HG03135 (cell line): ENCODE measurements around the gene ZNF771.

Experiments
- ATAC-seq: cut with Tn5 transposase; IDR thresholded peaks from one replicate; pipeline ENCODE4 v1.9.1; 2021; ENCODE audit warnings: mild to moderate bottlenecking, moderate library complexity; ENCODE audit not compliant: unreplicated experiment

ZNF771 gene

DNA sequence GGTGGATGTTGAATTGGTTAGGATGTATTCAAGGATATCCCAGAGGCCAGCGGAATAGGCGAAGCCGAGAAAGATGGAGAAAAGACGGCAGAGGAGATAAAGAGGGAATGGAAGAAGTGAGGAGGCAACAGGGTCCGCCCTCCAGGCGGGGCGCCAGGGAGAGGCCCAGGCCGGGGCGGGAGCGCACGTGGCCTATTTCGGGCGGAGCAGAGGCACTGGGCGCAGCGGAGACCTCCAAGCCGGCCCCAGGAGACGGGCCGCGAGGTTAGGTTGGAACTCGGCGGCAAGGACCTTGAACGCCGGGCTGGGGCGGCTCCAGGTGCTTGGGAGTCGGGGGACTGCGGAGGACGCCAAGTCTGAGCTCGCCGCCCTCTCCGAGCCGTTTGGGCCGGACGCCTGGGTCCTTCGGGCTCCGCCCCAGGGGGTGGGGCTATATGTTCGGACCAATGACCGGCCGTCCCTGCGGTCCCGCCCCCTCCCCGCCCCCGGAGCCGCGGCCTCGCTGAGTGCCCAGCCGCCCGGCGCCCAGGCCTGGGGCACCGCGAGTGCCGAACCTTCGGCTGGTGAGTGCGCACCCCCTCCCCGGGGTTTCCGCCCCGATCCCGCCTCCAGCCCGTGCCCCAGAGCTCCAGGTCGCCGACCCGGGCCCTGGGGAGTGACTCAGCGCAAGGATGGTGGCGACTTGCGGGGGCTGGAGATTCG is at the start of gene ZNF771:
Gene ZNF771, plus strand, starts transcription at position 505 of the 702 bp plus-strand sequence. CDS start 448 bp downstream, outside the sequence.
- peak; percentile 59 for ATAC-seq

DNA sequence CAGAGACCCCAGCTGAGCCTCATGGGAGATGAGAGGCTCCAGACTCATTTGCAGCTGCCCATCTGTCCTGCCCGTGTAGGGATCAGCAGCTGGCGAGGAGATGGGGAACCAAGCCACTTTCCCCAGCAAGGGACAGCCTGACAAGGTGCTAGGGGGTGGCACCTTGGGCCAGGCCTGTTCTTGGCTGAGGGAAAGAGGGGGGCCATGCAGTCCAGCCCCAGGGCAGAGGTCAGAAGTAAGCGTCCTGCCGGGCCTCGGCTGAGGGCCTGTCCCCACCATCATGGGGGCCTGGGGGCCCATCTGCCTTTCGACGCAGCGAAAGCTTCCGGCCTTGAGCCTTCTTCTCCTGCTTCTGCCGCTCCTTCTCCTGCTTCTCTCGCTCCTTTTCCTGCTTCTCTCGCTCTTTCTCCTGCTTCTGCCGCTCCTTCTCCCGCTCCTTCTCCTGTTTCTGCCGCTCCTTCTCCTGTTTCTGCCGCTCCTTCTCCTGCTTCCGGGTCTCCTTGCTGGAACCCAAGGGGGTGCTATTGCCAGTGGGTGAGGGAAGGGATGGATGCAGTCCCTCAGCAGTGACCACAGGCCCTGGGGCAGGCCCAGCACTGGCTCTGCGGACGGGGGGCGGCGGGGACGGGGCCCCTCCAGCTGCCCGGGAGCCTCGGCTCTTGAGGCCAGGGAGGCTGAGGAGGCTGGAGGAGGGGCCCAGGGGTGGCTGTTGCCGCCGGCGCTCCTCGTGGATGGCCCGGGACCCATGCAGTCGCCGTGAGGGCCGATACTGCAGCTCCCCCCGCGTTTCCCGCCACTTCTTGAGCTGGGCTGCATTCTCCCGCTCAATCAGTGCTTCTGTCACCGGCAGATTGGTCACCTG is 49.5 kb upstream of the ZNF771 start:
- ATAC-seq, result no peak

DNA sequence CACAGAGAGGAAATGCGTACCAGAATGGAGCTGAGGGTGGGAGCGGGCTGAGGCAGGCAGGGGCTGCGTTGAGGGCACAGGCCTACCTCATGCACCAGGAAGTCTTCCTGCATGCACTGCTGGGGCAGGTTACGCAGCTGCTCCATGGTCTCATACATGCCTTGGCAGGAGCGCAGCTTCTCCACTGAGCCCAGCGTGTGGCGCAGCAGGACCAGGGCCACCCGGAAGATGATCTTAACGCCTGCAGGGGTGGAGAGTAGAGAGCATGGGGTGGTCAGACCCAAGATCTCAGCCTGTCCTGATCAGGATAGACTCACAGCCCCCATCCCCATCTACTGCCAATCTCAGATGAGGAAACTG is 48.8 kb upstream of the ZNF771 start:
- no peak for ATAC-seq

DNA sequence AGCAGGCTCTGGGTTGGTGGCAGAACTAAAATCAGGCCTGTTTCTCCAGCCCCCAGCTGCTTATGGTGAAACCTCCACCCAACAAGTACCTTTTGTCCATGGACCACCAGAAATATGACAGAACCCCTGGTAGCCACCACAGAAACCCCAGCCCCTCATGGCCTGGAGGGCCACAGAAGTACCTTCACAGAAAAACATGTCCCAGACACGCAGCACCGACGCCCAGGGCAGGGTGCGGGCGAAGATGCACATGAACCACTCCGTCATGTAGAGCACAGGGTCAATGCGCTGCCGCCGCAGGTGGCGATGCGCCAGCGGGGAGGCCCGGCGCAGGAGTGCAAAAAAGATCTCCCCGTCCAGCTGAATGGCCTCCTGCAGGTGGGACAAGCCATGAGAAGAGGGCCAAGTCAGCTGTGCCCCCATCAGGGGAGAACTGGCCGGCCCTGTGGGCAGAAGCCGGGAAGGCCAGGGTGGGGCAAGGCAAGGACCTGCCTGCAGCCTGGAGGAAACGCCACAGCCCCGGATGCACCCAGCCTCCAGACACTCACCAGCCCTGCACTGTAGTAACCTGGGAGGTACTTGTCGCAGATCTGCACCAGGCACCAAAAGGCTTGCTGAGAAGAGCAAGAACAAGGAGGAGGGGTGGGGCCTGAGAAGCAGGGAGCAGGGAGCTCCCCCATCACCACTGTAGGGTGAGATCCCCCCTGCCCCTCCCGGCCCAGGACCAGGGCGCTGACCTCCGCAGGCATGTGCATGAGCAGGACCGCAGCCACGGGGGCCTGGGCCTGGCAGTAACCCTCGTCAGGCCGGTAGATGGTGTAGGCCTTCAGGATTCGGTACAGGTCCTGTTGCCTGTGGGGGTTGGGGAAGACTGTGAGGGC is 48.2 kb upstream of the ZNF771 start:
- ATAC-seq, result no peak

DNA sequence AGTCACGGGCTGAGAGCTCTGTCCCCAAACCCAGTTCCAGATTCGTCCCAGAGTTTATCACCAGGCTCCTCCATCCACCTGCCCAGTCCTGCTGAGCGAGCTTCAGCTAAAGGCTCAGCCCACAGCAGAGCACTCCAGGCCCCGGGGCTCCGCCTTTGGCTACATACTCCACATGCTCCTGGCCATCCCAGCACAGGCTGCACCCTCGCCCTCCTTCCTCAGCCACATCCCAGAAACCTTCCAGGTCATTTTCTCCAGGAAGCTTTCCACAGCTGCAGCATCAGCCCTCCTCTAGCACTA is 47.6 kb upstream of the ZNF771 start:
- ATAC-seq, result no peak

DNA sequence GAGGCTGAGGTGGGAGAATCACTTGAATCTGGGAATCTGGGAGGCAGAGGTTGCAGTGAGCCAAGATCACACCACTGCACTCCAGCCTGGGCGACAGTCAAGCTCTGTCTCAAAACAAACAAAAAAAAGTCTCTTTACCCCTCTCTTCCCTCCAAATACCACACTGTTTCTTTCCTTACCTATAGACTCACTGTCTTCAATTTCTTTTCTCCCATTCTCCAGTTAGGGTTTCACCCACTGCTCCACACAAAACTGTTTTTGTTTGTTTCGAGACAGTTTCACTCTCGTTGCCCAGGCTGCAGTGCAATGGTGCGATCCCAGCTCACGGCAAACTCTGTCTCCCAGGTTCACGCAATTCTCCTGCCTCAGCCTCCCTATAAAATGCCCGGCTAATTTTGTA is 46.2 kb upstream of the ZNF771 start:
- no peak for ATAC-seq

DNA sequence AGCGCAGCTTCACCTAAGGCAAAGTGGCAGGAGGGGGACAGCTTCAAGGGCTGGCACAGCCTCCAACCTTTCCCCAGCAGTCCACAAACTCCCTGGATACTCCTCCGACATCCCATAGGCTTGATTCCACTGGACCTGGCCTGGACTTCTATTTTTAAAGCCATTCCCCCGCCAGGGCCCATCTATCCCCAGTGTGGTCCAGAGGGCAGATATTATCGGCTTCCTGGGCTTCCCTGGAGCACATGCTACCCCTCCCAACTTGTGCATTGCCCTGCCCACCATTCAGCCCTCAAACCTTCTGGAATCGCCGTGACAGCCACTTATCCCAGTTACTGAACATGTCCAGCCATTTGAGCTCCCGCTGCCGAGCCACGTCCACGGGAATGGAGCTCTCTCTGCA is 42.2 kb upstream of the ZNF771 start:
- ATAC-seq, result no peak

DNA sequence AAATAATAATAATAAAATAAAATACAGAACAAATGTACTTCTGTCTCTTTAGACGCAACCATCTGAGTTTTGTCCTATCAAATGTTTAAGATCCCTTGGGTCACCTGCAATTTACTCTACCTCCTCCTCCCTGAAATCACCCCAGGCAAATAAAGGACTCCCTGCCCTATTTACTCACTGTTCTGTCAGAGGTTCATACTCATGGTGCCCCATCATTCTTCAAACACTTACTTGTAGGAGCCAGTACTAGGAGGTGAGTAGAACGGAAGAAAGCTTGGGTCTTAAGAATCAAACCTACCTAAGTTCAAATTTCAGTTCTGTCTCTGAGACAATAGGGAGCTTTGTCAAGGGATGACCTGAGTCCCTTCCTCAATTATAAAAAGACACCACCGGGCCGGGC is 40.9 kb upstream of the ZNF771 start:
- no peak for ATAC-seq

DNA sequence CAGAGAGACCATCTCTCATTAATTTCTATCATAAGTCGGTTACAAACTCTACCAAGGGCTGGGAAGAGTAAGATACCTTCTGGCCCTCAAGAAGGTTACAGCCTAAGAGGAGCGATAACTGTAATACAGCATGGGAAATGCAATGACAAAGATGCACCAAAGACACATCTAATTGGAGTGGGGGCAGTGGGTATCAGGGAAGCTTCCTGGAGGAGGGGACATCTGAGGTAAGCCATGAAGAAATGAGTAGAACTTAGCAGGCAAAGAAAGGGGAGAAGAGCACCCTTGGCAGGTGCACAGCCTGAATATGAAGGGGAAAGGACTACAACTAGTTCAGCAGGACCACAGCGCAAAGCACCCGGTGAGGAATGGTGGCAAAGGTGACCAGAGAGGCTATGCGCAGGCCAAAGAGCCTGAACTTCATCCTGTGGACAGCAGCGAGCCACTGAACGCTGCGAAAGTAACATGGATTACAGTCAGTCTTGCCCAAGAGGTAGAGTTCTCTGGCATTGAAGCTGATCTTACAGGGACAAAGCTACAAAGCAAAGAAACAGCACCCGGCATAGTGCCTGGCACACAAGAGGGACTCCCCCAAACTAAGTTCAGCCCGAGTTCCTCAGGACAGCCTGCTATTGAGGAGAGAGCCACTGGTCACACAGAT is 39.9 kb upstream of the ZNF771 start:
- no peak for ATAC-seq

DNA sequence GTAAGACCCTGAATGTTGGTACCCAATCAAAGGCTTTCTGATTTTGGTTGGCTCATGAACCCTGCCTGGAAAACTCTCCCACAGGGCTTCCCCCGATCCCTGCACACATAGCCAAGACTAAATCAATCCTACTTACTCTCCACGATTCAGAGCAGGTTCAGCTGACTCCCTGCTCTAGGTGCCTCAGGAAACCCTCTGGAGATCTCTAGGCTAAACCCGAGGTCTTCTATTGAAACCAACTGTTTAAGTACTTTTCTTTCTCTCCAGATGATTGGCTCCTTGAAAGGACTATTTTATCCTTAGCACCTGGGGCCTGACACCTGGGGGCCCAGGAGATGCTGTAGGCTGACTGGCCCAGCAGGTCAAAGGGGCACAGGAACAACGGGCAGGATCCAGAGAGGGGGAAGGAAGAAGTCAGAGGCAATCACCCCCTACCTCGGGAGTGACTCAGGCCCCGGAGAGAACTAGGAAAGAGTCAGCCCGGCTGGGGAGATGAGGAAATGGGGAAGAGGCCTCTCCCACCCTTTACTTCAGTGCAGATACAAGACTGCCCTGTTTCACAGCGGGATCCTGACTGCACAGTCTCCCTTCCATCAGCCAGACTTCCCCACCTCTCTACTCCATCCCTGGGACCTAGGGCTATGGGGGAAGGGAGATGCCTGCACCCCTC is 39.1 kb upstream of the ZNF771 start:
- ATAC-seq, result no peak

DNA sequence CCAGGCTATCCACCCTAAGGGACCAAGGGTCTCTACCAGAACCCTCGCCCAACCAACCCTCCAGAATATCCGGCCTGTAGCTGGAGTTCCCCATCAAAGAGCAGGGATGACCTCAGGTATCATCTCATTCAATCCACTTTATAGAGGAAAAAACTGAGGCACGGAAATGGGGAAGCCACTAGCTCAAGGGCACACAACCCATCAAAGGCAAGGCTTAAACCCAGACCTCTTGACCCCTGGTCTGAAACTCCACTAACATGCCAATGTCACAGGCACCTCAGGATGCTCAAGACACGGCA is 38.7 kb upstream of the ZNF771 start:
- ATAC-seq, result no peak

DNA sequence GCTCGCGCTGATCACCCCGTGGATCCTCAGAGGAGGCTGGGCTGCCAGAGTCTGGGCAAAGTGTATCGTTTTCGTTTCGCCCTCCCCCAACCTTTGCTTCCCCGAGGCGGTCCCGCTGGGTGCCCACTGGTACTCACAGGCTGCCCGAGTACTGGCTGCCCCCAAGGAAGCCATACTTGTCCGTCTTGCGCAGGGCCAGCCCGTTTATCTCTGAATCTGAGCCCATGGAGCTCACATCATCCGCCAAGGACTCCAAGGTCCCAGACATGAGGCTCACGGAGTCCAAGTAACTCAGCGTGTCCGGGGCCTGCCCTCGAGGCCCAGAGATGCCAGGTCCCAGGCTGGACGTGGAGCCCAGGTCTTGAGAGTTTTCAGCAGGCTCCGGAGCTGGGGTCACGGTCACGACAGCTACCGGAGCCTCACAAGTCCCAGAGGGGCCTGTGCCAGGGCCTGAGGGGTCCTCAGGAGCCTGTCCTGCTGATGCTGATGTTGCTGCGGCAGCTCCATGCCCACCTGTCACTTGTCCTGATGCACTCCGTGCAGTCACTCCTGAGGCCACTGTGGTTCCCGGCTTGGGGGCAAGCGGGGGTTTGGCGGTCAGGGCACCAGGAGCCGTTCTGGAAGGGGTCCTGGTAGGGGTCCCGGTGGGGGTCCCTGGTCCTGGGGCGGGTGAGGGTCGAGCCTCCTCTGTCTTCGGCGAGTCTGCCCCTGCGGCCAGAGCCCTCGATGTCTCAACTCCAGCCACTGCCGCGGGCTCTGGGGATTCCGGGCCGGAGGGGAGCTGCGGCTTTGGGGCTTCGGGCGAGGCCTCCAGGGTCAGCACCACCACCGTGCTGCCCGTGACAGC is 38.1 kb upstream of the ZNF771 start:
- no peak for ATAC-seq

DNA sequence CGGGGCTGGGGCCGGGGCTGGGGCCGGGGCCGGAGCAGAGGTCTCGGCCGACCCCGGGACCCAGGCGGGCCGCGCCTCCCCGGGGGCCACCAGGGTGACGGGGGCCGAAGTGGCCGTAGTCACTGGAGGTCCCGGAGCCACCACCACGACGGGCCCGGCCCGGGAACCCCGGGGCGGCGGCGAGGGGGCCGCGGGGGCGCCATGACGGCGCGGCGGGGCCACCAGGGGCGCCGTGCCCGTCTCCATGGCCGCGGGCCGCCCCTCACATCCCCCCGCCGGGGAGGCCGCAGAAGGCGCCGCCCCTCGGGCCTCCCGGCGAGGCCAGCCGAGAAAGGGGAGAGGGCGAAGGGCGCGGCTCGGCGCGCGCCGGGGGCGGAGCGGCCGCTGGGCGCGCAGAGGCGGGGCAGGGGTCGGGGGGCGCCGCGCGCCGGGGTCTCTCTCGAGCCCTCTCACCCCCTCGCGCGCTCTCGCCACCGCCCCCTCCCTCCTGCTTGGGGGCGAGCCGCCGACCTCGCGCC is 37.4 kb upstream of the ZNF771 start:
- ATAC-seq, result peak; percentile 8

DNA sequence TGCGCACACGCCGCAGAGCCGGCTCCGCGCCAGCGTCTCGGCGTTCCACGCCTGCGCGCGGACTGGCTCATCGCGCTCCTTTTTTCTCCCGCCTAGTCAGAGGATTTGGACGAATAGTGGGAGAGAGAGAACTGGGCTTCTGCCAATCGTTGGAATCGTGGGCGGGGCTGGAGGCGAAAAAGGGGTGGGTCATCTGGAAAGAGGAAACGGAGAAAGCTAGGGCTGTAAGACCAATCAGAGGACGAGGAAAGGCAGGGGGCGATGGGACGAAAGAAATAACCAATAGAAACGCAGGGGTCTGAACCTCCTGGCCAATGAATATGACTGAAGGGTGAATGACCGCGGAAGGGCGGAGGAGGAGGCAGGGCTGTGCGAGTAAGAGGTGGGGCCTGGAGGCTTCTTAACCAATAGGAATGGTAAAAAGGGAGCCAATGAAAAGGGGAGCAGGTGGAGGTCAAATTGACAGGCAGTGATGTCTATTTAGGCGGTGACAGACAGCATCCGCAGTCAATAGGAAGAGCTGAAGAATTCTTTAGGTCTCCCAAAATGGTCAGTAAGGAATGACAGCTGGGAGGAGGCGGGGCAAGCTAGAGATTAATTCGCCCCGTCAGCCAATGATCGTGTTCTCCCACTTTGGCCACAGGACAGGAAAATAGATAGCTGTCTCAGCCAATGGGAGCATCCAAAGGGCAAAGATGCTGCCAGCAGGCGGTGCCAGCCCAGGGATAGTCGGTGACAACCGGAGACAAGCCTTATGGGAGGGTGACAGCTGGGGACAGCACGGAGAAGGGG is 36.8 kb upstream of the ZNF771 start, which contains the start of gene TBC1D10B:
Gene TBC1D10B, minus strand, starts transcription at position 39 of the 792 bp plus-strand sequence. CDS start 311 bp downstream, outside the sequence.
- ATAC-seq, result peak; percentile 72

DNA sequence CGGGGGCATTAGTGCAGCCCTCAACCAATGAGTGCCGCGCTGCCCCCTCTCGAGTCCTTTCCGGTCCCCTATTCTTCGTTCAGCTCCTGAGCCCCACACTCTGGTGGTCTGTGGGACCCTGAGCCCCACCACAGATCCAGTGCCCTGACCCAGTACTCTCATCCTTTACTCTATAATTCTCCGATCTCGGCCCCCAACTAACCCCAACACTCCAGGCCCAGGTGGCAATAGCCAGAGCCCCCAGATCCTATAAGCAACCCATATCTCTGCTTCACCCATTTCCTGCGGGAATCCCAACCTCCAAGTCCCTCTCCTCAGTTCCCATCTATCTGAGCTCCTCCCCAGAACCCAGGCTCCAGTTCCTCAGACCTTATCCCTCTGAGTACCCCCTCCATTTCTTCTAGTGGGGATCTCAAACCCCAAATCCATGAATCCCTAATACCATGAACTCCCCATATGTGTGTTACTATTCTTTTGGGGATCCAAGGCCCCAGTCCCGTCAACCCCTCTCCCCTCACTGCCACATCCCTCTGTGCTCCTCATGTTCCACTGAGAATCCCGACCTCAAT is 36.1 kb upstream of the ZNF771 start:
- no peak for ATAC-seq

DNA sequence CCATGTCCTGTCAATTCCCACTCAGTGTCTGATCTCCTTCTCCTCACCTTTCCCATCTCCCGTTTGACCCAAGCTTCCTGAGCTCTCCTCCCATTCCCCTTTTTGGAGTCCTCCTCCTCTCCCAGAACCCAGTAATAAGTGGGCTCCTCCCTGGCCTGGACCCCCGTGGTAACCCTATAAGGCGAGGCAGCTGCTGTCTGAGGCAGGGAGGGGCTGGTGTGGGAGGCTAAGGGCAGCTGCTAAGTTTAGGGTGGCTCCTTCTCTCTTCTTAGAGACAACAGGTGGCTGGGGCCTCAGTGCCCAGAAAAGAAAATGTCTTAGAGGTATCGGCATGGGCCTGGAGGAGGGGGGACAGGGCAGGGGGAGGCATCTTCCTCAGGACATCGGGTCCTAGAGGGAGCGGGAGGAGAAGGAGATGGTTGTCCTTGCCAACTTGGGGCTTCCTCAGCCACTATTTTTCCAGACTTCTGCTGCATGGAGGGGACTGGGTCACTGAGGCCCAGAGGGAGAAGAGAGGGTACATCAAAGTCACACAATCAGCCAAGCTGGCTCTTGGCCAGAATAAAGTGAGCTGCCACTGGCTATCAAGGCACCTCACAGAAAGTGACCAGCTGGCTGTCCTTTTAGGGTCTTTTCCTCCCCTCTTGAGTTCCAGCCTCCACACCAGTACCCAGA is 35.2 kb upstream of the ZNF771 start:
- no peak for ATAC-seq

DNA sequence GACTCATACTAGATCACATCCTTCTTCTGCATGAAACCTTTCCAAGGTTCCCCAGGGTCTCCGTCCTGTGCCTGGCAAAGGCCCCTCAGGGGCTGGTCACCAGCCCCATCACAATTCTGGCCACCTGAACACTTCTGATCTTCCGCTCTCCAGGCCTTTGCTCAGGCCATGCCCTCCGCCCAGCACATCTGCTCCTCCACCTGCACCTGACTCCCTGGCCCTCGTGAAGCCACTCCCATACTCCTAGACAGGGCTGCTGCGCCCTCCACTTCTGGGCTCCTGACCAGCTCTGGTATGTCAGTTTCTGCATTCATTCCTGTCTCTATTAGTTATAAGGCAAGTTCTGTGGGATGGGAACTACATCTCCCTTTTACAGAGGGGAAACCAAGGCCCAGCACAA is 34.7 kb upstream of the ZNF771 start:
- no peak for ATAC-seq

DNA sequence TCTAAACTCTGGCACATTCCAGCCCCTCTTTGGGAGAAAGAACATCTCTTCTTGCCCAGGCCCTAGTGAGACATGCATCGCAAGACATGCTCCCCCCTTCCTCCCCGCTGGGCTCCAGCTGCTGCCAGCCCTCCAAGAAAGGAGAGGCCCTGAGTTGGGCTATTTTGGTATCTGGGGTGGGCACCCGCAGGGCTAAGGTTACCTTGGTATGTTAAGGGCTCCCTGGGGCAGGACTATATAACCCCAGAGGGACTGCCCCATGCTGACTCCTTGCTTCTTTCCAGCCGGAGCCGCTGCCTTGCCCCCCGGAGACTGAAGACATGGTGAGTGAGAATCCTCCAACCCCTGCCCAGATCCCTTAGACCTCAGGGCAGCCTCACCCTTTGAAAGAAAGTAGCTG is 32.9 kb upstream of the ZNF771 start, which contains the start of gene MYL11:
Gene MYL11, plus strand, starts transcription at position 265 of the 400 bp plus-strand sequence. Its CDS starts 56 bp downstream, at position 321.
- ATAC-seq, result no peak
